AG09319 (cell line): ENCODE results near the gene CT45A9.
"Not testable (repeated sequence)": the region's sequence is repeated elsewhere in the genome, so short reads cannot be mapped to it uniquely, and the experiment has no call there.

Source experiments
- DNase-seq: peaks from one replicate; pipeline ENCODE4 v3.0.0-alpha.2; 2010; ENCODE audit warnings: low read depth; ENCODE audit errors: extremely low read depth
- CTCF ChIP-seq: IDR thresholded peaks from 2 replicates; pipeline ENCODE4 v1.5.1; 2011; ENCODE audit warnings: low read depth, mild to moderate bottlenecking, inconsistent platforms, low read length, moderate library complexity

Gene CT45A9

GRCh38 chrX:135871712-135872111 lies at the start of gene CT45A9:
TSS of gene CT45A9 (minus strand) at chrX:135871812. CDS start at chrX:135868061, 3,751 bp downstream.
- DNase-seq = not testable (repeated sequence)

GRCh38 chrX:135920516-135920915 lies 48.9 kb upstream of the CT45A9 start:
- not testable (repeated sequence) for DNase-seq

GRCh38 chrX:135914404-135914803 lies 42.8 kb upstream of the CT45A9 start:
- TF ChIP-seq CTCF = no peak
- no peak for DNase-seq

GRCh38 chrX:135910251-135910650 lies 38.6 kb upstream of the CT45A9 start:
- no peak for DNase-seq
- TF ChIP-seq CTCF = no peak

- no peak for TF ChIP-seq CTCF
- no peak for DNase-seq
Observed at GRCh38 chrX:135893294-135893817, 21.7 kb upstream of the CT45A9 start, which contains the start of the genes CT45A10 and SAGE1. TSS of gene CT45A10 (minus strand) at chrX:135893444. CDS start at chrX:135885344, 8,100 bp downstream. TSS of gene SAGE1 (plus strand) at chrX:135893716. CDS start at chrX:135896243, 2,527 bp downstream.

- TF ChIP-seq CTCF = no peak
- no peak for DNase-seq
Observed at GRCh38 chrX:135892781-135893180, 21.2 kb upstream of the CT45A9 start.

GRCh38 chrX:135890087-135890585 lies 18.5 kb upstream of the CT45A9 start:
- no peak for DNase-seq
- TF ChIP-seq CTCF = no peak

GRCh38 chrX:135888976-135889375 lies 17.4 kb upstream of the CT45A9 start:
- DNase-seq = not testable (repeated sequence)

GRCh38 chrX:135888230-135888629 lies 16.6 kb upstream of the CT45A9 start:
- DNase-seq = not testable (repeated sequence)

- DNase-seq = not testable (repeated sequence)
Observed at GRCh38 chrX:135882741-135883140, 11.1 kb upstream of the CT45A9 start.

- DNase-seq = not testable (repeated sequence)
Observed at GRCh38 chrX:135854438-135854837, 17.2 kb downstream of the CT45A9 start, which contains the start of gene CT45A8. TSS of gene CT45A8 (minus strand) at chrX:135854538. CDS start at chrX:135850783, 3,755 bp downstream.

- DNase-seq = not testable (repeated sequence)
Observed at GRCh38 chrX:135837180-135837579, 34.4 kb downstream of the CT45A9 start, which contains the start of gene CT45A7. TSS of gene CT45A7 (minus strand) at chrX:135837280. CDS start at chrX:135833533, 3,747 bp downstream.

- DNase-seq = not testable (repeated sequence)
Observed at GRCh38 chrX:135819912-135820311, 51.7 kb downstream of the CT45A9 start, which contains the start of gene CT45A2. TSS of gene CT45A2 (minus strand) at chrX:135820012. CDS start at chrX:135816265, 3,747 bp downstream.
